Endothelial cell of hepatic sinusoid (primary cell): ENCODE results near the gene HNRNPUL1.
"Not testable (repeated sequence)": the region's sequence is repeated elsewhere in the genome, so short reads cannot be mapped to it uniquely, and the experiment has no call there.

Experiments used
- in situ Hi-C: cut with HindIII; loops from 2 replicates; pipeline ENCODE4 v1.10.0; 2017; ENCODE audit warnings: low sequenced_read_pairs

The HNRNPUL1 gene

GRCh38 chr19:41263850-41264580 is at the start of gene HNRNPUL1:
Gene HNRNPUL1 (plus strand): TSS chr19:41264372. CDS start chr19:41264504, 132 bp downstream.
- in situ Hi-C loops, result loop anchor here (10.0 kb wide), 1 partner anchor 89 kb away; no protein-coding TSS in a partner anchor

DNA sequence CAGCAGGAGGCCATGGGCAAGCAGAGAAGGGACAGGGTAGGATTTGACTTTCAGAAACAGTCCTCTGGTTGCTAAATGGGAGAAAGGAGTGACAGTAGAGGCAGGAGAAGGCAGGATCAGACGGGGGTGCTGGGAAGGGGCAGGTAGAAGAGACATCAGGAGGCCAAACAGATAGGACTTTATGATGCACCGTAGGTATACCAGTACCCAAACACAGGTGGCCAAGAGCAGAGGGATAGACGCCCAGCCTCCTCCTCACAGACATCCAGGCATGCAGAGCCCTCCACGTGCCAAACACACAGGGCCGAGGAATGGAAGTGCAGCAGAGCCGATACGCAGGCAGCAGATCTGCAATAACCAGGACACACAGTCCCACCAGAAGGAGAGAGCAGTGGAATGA is 46.4 kb upstream of the HNRNPUL1 start:
- in situ Hi-C loops, result no loop called here

GRCh38 chr19:41218249-41218614 is 45.9 kb upstream of the HNRNPUL1 start:
- in situ Hi-C loops, result no loop called here

GRCh38 chr19:41218615-41219507 is 45.3 kb upstream of the HNRNPUL1 start, which contains the start of gene AXL:
Gene AXL (plus strand): TSS chr19:41219223. CDS start chr19:41219393, 170 bp downstream.
- in situ Hi-C loops, result no loop called here

- in situ Hi-C loops, result no loop called here
Measured at GRCh38 chr19:41219924-41220567, 44.1 kb upstream of the HNRNPUL1 start.

- in situ Hi-C loops, result no loop called here
Measured at GRCh38 chr19:41220811-41221210, 43.4 kb upstream of the HNRNPUL1 start.

GRCh38 chr19:41221514-41222205 is 42.5 kb upstream of the HNRNPUL1 start:
- in situ Hi-C loops, result no loop called here

GRCh38 chr19:41222240-41222639 is 41.9 kb upstream of the HNRNPUL1 start:
- in situ Hi-C loops, result no loop called here

DNA sequence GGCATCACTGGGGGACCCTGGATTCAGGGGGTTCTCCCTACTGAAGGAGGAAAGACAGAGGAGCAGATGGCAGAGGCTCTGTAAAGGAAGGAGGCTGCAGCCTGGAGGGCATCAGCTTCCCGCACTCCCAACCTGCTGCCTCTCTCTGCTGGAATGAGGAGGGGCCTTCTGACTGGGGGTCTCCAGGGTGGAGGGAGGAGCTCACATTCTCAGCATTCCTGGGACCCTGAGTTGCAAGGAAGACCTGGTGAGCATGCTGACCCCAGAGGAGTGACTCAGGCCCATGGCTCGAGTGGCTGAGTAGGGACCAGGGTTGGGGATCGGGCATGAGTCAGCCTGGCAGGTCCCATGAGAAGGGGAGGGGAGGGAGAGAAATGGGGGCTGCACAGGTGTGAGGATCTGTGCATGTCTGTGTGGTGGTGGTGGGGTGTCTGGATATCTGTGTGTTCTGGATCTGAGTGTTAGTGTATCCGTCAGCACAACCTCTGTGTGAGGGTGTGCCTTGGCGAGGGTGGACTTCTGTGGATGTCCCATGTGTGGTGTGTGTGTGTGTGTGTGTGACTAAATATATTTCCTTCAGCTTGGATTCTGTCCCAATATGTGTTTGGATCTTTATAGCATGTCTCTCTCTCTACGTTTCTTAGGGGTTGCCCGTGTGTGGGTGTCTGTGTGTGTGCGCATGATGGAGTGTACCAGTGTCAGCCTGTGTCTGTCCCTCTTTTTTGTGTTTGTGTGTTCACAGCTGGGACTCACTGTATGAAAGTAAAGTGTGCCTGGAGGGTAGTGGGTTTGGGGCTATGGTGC is 40.5 kb upstream of the HNRNPUL1 start:
- in situ Hi-C loops, result no loop called here

DNA sequence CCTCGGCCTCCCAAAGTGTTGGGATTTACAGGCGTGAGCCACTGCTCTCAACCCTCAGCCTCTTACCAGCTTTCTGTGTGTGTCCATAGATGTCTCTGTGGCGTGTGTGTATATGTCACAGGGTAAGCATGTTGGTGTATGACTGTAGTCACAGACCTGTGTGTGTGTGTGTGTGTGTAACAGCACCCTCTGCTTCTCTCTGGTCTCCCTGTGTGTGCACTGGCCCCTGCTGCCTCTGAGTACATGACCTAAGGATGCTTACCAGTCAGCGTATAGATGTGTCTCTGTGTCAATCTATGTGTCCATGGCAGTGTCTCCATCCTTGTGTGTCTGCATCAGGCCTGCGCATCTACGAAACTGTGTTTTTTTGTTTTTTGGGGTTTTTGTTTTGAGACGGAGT is 39.5 kb upstream of the HNRNPUL1 start:
- in situ Hi-C loops, result no loop called here

- in situ Hi-C loops, result no loop called here
Measured at GRCh38 chr19:41225238-41226052, 38.7 kb upstream of the HNRNPUL1 start.

DNA sequence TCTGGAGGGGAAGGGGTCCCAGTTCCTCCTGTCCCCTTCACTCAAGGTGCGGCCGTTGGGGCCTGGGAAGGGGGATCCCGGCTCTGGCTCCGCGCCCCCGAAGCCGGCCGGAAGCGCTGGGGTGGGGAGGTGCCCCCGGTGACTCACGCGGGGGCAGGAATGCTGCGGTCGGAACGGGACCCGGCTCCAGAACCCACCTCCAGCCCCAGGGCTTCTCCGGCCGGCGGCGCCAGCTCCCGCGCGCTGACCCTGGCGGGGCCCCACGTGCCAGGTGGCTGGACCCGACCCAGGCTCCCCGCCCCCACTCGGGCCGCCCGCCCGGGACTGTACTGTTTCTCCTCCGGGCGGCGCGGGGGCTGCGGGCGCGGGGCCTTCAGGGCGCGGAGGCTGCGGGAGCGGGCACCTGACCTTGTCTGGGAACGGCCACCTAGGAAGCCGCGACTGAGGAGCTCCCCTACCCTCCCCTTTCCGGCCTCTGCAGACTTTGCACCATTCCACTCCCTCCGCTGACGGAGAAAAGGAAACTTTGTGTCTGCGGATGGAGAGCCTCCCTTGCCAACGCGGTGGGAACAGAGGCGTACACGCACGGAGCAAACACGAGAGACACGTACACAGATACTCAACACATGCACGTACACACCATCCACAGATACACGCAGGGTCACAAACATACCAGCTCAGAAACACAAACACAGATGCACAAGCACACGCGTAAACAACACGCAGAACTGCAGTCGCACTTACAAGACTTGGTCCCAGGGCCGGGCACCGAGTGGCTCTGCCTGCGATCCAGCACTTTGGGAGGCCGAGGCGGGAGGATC is 37.9 kb upstream of the HNRNPUL1 start:
- in situ Hi-C loops, result no loop called here

GRCh38 chr19:41226874-41227390 is 37.2 kb upstream of the HNRNPUL1 start:
- in situ Hi-C loops, result no loop called here

- in situ Hi-C loops, result no loop called here
Measured at GRCh38 chr19:41228486-41228885, 35.7 kb upstream of the HNRNPUL1 start.

- in situ Hi-C loops, result not testable (repeated sequence)
Measured at GRCh38 chr19:41229338-41229737, 34.8 kb upstream of the HNRNPUL1 start.

DNA sequence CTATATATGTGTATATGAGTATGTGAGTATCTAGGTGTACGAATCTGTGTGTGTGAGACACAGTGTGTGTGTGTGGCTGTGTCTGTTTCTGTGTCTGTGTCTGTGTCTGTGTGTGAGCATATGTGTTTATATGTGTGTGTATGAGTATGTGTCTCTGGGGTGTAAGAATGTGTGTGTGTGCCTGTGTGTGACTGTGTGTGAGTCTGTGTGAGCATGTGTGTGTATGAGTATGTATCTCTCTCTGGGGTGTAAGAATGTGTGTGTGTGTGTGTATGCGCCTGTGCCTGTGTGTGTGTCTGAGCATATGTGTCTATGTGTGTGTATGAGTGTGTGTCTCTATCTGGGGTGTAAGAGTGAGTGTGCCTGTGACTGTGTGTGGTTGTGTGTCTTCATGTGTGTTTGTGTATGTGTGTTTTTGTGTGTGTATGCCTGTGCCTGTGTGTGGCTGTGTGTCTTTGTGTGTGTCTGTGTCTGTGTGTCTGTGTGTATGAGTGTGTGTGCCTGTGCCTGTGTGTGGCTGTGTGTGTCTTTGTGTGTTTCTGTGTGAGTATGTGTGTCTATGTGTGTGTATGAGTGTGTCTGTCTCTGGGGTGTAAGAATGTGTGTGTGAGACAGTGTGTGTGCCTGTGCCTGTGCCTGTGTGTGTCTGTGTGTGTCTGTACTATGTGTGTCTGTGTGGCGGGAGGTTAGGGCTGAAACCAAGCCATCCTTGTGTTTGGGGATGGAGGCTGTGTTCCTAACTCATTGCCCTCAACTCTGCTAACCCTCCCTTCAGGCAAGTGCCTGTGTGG is 33.9 kb upstream of the HNRNPUL1 start:
- in situ Hi-C loops, result no loop called here

- in situ Hi-C loops, result no loop called here
Measured at GRCh38 chr19:41232686-41233085, 31.5 kb upstream of the HNRNPUL1 start.
